PC-3 (cell line): ENCODE measurements around the gene GNG14. TPM values are rescaled to one million over a fixed set of nuclear protein-coding genes. Genes with fewer than 3 reads are reported as not detected.
A peak's percentile ranks its signal among the peaks of the same experiment; 100 is the strongest.

ENCODE experiments used
- ATAC-seq: fragments of 200-7000 bp; cut with Tn5 transposase; 2 replicates; pipeline ENCODE4 v1.9.1; 2020; ENCODE audit warnings: mild to moderate bottlenecking, moderate library complexity
- BruUV-seq: library from RNA; stranded (reverse); fragments of 400-500 nt; replicated peaks from 2 replicates; lab custom pipeline; 2021; lab: Mats Ljungman, UMichigan
- CTCF ChIA-PET: fragments of 300-600 bp; sonication (Branson Sonifier 250); formaldehyde crosslinking; loops from one replicate; lab custom pipeline; 2022; ENCODE audit warnings: antibody characterized with exemption; lab: Charles Lee
- POLR2A ChIA-PET: fragments of 300-600 bp; sonication (Branson Sonifier 250); formaldehyde crosslinking; loops from one replicate; lab custom pipeline; 2022; ENCODE audit warnings: antibody characterized with exemption; ENCODE audit not compliant: unreplicated experiment; lab: Charles Lee
- DNase-seq: peaks from one replicate; pipeline ENCODE4 v3.0.0-alpha.2; 2015
- H2AFZ ChIP-seq: fragments of 300-600 bp; sonication (generic); 2 replicates; pipeline ENCODE4 v1.6.0; 2016; ENCODE audit warnings: antibody characterized with exemption, low read length
- H3F3A ChIP-seq: fragments of 300-600 bp; sonication (generic); one replicate; pipeline ENCODE4 v1.6.0; 2017; ENCODE audit warnings: antibody characterized with exemption, low read length, control low read depth, mild to moderate bottlenecking; ENCODE audit not compliant: unreplicated experiment
- H3K27ac ChIP-seq: fragments of 300-600 bp; sonication (generic); 2 replicates; pipeline ENCODE4 v1.5.1; 2016; ENCODE audit warnings: mild to moderate bottlenecking, low read length
- H3K27me3 ChIP-seq: fragments of 300-600 bp; sonication (generic); 2 replicates; pipeline ENCODE4 v1.6.1; 2016; ENCODE audit warnings: low read length, mixed read lengths
- H3K36me3 ChIP-seq: fragments of 300-600 bp; sonication (generic); 2 replicates; pipeline ENCODE4 v1.6.1; 2016; ENCODE audit warnings: low read depth, mixed run types, low read length, mixed read lengths
- H3K4me1 ChIP-seq: fragments of 300-600 bp; sonication (generic); 2 replicates; pipeline ENCODE4 v1.5.1; 2016; ENCODE audit warnings: low read length; ENCODE audit not compliant: insufficient read depth
- H3K4me2 ChIP-seq: fragments of 300-600 bp; sonication (generic); 2 replicates; pipeline ENCODE4 v1.6.0; 2016; ENCODE audit warnings: low read length
- H3K4me3 ChIP-seq: fragments of 300-600 bp; sonication (generic); 2 replicates; pipeline ENCODE4 v1.5.1; 2016; ENCODE audit warnings: mild to moderate bottlenecking, low read length, mixed read lengths
- H3K79me2 ChIP-seq: fragments of 300-600 bp; sonication (generic); 2 replicates; pipeline ENCODE4 v1.6.1; 2017; ENCODE audit warnings: low read length, mixed read lengths
- H3K9ac ChIP-seq: fragments of 300-600 bp; sonication (generic); 2 replicates; pipeline ENCODE4 v1.6.0; 2016; ENCODE audit warnings: mild to moderate bottlenecking, low read length
- H3K9me2 ChIP-seq: fragments of 300-600 bp; sonication (generic); replicated peaks from 2 replicates; pipeline ENCODE4 v1.6.1; 2016; ENCODE audit warnings: mixed run types, low read length, mixed read lengths
- H3K9me3 ChIP-seq: fragments of 300-600 bp; sonication (generic); 2 replicates; pipeline ENCODE4 v1.6.1; 2016; ENCODE audit warnings: low read length, mixed read lengths
- H4K20me1 ChIP-seq: fragments of 300-600 bp; sonication (generic); 2 replicates; pipeline ENCODE4 v1.6.1; 2016; ENCODE audit warnings: low read length, mixed read lengths
- EZH2 ChIP-seq: fragments of 300-600 bp; sonication (generic); IDR thresholded peaks from one replicate; pipeline ENCODE4 v1.6.1; 2017; ENCODE audit warnings: antibody characterized with exemption, mild to moderate bottlenecking, low read length; ENCODE audit not compliant: unreplicated experiment
- EZH2phosphoT487 ChIP-seq: fragments of 300-600 bp; sonication (generic); IDR thresholded peaks from 2 replicates; pipeline ENCODE4 v1.6.1; 2018; ENCODE audit warnings: mild to moderate bottlenecking, antibody characterized with exemption, low read length, borderline replicate concordance
- intact Hi-C: fragments of 100-400 bp; cut with micrococcal nuclease; formaldehyde crosslinking; loops from 2 replicates; pipeline ENCODE4 v1.9.0; 2023
- total RNA-seq: library from RNA; depleted of rRNA; stranded (reverse); fragments of >200 nt; gene quantifications from 2 replicates; pipeline ENCODE4 v1.2.3, GENCODE V29; 2014
- TF ChIP-seq, protein P1 (sequence below): fragments of 300-600 bp; sonication (generic); conservative IDR thresholded peaks from 2 replicates; pipeline ENCODE4 v1.5.1; 2017; ENCODE audit warnings: antibody characterized with exemption, low read depth, mild to moderate bottlenecking, low read length

GNG14 gene
- total RNA-seq, 1 experiment from 2014 or later: not detected

DNA sequence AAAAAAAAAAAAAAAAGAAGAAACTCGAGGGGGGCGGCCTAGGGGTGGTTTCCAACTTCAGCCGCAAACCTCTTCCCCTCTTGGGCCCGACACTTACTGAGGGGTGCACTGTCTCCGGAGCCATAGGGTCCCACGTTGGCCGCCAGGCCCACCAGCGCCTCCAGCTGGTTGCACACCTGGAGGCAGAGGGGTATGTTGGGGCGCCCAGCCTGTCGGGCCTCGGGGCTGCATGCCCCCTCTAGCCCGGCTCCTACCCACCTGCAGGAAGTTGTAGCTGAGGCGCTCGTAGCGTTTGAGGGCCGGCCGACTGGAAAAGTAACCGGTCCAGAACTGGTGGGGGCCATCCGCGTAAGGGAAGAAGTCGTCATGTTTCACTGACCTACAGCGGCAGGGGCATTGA, 29.8 kb upstream of the GNG14 start:
- Histone ChIP-seq H3K36me3 (peaks cover 28% of the 10 kb centered on the region), H3K9me2 (no peaks in the 10 kb centered on the region), H3K9ac (no peak overlapping the region), H3K4me2 (no peak overlapping the region), H3K27me3 (no peaks in the 10 kb centered on the region), H3F3A (no peaks in the 10 kb centered on the region), H3K27ac (no peak overlapping the region), H3K4me3 (no peak overlapping the region), H3K9me3 (no peaks in the 10 kb centered on the region), H3K4me1 (no peaks in the 10 kb centered on the region), H3K79me2 (no peaks in the 10 kb centered on the region), H2AFZ (no peak overlapping the region), H4K20me1 (no peaks in the 10 kb centered on the region)
- ATAC-seq (no peak), DNase-seq (no peak)
- TF ChIP-seq EZH2: no peak
- TF ChIP-seq, protein P1, sequence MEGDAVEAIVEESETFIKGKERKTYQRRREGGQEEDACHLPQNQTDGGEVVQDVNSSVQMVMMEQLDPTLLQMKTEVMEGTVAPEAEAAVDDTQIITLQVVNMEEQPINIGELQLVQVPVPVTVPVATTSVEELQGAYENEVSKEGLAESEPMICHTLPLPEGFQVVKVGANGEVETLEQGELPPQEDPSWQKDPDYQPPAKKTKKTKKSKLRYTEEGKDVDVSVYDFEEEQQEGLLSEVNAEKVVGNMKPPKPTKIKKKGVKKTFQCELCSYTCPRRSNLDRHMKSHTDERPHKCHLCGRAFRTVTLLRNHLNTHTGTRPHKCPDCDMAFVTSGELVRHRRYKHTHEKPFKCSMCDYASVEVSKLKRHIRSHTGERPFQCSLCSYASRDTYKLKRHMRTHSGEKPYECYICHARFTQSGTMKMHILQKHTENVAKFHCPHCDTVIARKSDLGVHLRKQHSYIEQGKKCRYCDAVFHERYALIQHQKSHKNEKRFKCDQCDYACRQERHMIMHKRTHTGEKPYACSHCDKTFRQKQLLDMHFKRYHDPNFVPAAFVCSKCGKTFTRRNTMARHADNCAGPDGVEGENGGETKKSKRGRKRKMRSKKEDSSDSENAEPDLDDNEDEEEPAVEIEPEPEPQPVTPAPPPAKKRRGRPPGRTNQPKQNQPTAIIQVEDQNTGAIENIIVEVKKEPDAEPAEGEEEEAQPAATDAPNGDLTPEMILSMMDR: 0 out of 2 replicates have a peak, but pooled peaks have one; percentile 17
- no peak for TF ChIP-seq EZH2phosphoT487
- intact Hi-C loops: no loop called here
- no TSS peak for BruUV-seq
- ChIA-PET POLR2A (no interaction called here), CTCF (interaction anchor here (0.6 kb wide), 1 partner anchor 48 kb away, joined by 7 read pairs; the partner anchor contains the start of gene ZNF490)

DNA sequence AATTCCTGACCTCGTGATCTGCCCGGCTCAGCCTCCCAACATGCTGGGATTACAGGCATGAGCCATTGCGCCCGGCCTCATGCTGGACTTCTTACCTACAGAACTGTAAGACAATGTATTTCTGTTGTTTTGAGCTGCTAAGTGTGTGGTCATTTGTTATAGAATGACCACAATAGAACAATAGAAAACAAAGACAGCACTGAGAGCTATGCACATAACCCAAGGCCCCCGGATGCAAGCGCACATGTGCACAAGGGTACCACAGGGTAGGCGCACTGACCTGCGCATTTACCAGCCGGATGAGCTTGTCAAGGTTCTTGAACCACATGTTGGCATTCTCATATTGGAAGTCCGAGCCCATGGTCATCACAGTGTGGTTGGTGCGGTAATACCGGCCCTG, 26.8 kb upstream of the GNG14 start:
- ChIA-PET POLR2A (no interaction called here), CTCF (no interaction called here)
- H3K27me3 ChIP-seq: no peaks in the 10 kb centered on the region
- H3K9ac ChIP-seq: no peak overlapping the region
- no TSS peak for BruUV-seq
- ATAC-seq (no peak), DNase-seq (no peak)
- H3K79me2 ChIP-seq: peaks cover 8% of the 10 kb centered on the region; the same call in 1 of the 2 replicates
- no peaks in the 10 kb centered on the region for H3K9me3 ChIP-seq
- no peaks in the 10 kb centered on the region for H3K9me2 ChIP-seq
- no peak overlapping the region for H3K27ac ChIP-seq
- H3K36me3 ChIP-seq: peaks cover 30% of the 10 kb centered on the region
- no peaks in the 10 kb centered on the region for H3F3A ChIP-seq
- no peaks in the 10 kb centered on the region for H4K20me1 ChIP-seq
- TF ChIP-seq, protein P1: no peak
- no peak for TF ChIP-seq EZH2phosphoT487
- TF ChIP-seq EZH2: no peak
- intact Hi-C loops: no loop called here
- H2AFZ ChIP-seq: no peak overlapping the region
- no peak overlapping the region for H3K4me2 ChIP-seq
- peaks cover 5% of the 10 kb centered on the region; the same call in 1 of the 2 replicates for H3K4me1 ChIP-seq
- no peak overlapping the region for H3K4me3 ChIP-seq

DNA sequence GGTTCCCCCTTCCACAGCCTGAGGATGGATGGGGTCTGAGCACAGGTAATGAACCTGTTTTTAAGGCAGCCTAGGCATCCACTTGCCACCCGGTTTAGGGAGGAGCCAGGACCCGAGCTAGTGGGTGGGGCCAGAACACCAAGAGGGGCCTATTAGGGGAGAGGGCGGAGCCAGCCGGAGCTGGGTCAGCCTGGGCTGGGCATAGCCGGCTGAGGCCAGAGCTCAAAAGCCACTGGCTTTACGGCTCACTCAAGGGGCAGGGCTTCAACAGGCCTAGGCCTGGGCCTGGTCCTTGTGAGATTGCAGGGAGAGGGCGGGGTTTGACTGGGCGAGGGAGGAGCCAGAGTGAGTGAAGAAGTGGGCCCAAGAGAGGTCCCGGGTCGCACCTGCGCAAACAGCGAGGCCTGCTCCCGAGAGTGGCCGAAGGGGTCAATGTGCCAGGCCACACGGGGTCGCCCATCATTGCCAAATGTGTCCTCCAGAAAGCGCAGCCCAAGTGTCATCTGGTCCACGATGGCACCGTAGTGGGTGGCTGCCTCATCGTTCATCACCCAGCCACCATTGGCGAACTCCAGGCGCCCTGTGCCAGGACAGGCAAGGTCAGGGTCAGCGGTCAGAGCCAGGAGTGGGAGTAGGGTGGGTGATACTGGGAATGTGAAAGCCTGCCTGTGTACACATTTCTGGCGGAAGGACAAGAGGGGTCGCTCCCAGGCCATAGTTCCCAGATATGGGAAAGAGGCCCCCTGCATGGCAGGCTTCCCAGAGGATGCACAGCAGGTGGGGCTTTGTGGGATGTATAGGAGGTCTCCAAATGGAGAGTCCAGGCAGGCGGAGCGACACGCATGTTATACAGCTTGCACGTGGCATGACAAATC, 23.2 kb upstream of the GNG14 start:
- BruUV-seq: no TSS peak
- no peak for DNase-seq
- H3F3A ChIP-seq: no peaks in the 10 kb centered on the region
- H3K27me3 ChIP-seq: no peaks in the 10 kb centered on the region
- H3K79me2 ChIP-seq: peaks cover 39% of the 10 kb centered on the region
- no peak for ATAC-seq
- TF ChIP-seq, protein P1: no peak
- TF ChIP-seq EZH2 (no peak), EZH2phosphoT487 (no peak)
- no peak overlapping the region for H2AFZ ChIP-seq
- ChIA-PET POLR2A (no interaction called here), CTCF (no interaction called here)
- intact Hi-C loops: no loop called here
- H3K4me1 ChIP-seq: peaks cover 25% of the 10 kb centered on the region
- H4K20me1 ChIP-seq: no peaks in the 10 kb centered on the region
- H3K9me2 ChIP-seq: no peaks in the 10 kb centered on the region
- no peak overlapping the region for H3K4me3 ChIP-seq
- no peak overlapping the region for H3K27ac ChIP-seq
- H3K9me3 ChIP-seq: no peaks in the 10 kb centered on the region
- peaks cover 18% of the 10 kb centered on the region for H3K36me3 ChIP-seq
- no peak overlapping the region for H3K4me2 ChIP-seq
- H3K9ac ChIP-seq: no peak overlapping the region
